Transverse colon (tissue), 4 donors: ENCODE data around the gene DDIAS. TPM values are rescaled to one million over a fixed set of nuclear protein-coding genes. Genes with fewer than 3 reads are reported as not detected.
"Not testable (repeated sequence)": the region's sequence is repeated elsewhere in the genome, so short reads cannot be mapped to it uniquely, and the experiment has no call there.

Experiments used
- DNase-seq: peaks from one replicate; pipeline ENCODE4 v3.0.0-alpha.2; 2019
- H3K27ac ChIP-seq, 4 donors: fragments of 200-600 bp; sonication (generic); 2 replicates each; pipeline ENCODE4 v1.5.1; 2016 to 2018; ENCODE audit warnings: inconsistent platforms in 4 of 4
- H3K27me3 ChIP-seq: fragments of 200-600 bp; sonication (generic); 2 replicates; pipeline ENCODE4 v1.5.1; 2017; ENCODE audit warnings: inconsistent platforms
- H3K36me3 ChIP-seq, 4 donors: fragments of 200-600 bp; sonication (generic); 2 replicates each; pipeline ENCODE4 v1.5.1; 2017 to 2019; ENCODE audit warnings: inconsistent platforms in 4 of 4
- H3K4me1 ChIP-seq, 4 donors: fragments of 200-600 bp; sonication (generic); 2 replicates each; pipeline ENCODE4 v1.5.1; 2017 to 2020; ENCODE audit warnings: inconsistent platforms in 4 of 4
- H3K4me3 ChIP-seq, 4 donors: fragments of 200-600 bp; sonication (generic); 1 replicate in 1 of 4; 2 replicates in 3 of 4; pipeline versions ENCODE4 v1.5.1 to v1.6.1; 2017 to 2019; ENCODE audit warnings: inconsistent platforms in 4 of 4
- H3K9me3 ChIP-seq, 2 donors: fragments of 200-600 bp; sonication (generic); 2 replicates each; pipeline ENCODE4 v1.5.1; 2017 to 2019; ENCODE audit warnings: inconsistent platforms in 2 of 2
- CTCF ChIP-seq, 5 experiments: fragments of 200-600 bp in 3 of 5; fragments of 450-650 bp in 2 of 5; sonication (generic) in 3 of 5; IDR thresholded peaks; 1 replicate in 2 of 5; 2 replicates in 3 of 5; pipeline ENCODE4 v1.5.1; 2016 to 2017; ENCODE audit warnings: antibody characterized with exemption in 5 of 5, inconsistent platforms in 3 of 5, mild to moderate bottlenecking in 2 of 5, moderate library complexity in 1 of 5
- EP300 ChIP-seq: sonication (generic); formaldehyde crosslinking; IDR thresholded peaks from one replicate; pipeline ENCODE4 v1.6.1; 2017; ENCODE audit warnings: antibody characterized with exemption, low read depth
- POLR2A ChIP-seq: fragments of 450-650 bp; IDR thresholded peaks from one replicate; pipeline ENCODE4 v1.6.1; 2016; ENCODE audit warnings: antibody characterized with exemption, mild to moderate bottlenecking, moderate library complexity
- POLR2AphosphoS5 ChIP-seq, 3 donors: sonication (generic); formaldehyde crosslinking; IDR thresholded peaks; one replicate each; pipeline ENCODE4 v1.6.1; 2016; ENCODE audit warnings: antibody characterized with exemption in 3 of 3
- WGBS, 2 donors: methylation state at CpG; one replicate each; pipeline ENCODE4 v1.1.5; 2018; ENCODE audit warnings: low coverage in 1 of 2; 5-methylcytosine and 5-hydroxymethylcytosine counted together
- in situ Hi-C, 4 donors: fragments of 200-750 bp; cut with MboI; loops; one replicate each; pipeline versions ENCODE4 v1.15.0 to v1.15.1; 2017; ENCODE audit warnings: low sequenced_read_pairs in 3 of 4, low pct_ligation_motif_present in 1 of 4, low pct_unique_long_range_greater_than_20kb in 1 of 4
- intact Hi-C: fragments of 100-400 bp; cut with DNase I; formaldehyde crosslinking; loops from one replicate; pipeline ENCODE4 v1.15.1; 2023; ENCODE audit warnings: low total_unique reads
- total RNA-seq, 4 donors: library from RNA; depleted of rRNA; stranded (reverse); fragments of >200 nt; gene quantifications; one replicate each; pipeline ENCODE4 v1.1.0, GENCODE V29; 2016

The DDIAS gene
- total RNA-seq, 4 donors from 2014 or later = 0.95 to 1.1 TPM; not detected in 2

- Histone ChIP-seq H3K36me3 (peaks cover 0 to 4% (median 0%) of the 10 kb centered on the region in 4 donors), H3K4me3 (no peak overlapping the region), H3K9me3 (no peaks in the 10 kb centered on the region), H3K4me1 (peaks cover 0 to 10% (median under 1%) of the 10 kb centered on the region in 4 donors), H3K27ac (no peak overlapping the region), H3K27me3 (no peaks in the 10 kb centered on the region)
- in situ Hi-C loops (loop anchor here (10.0 to 25.0 kb wide), 7 partner anchors 157 to 377 kb away; partner anchors contain the start of genes ANKRD42 (in 2 of the 4), CCDC90B (in 1 of the 4) and PCF11 (in 1 of the 4)), intact Hi-C loops (loop anchor here (10.0 kb wide), 2 partner anchors 247 to 337 kb away; partner anchors contain the start of gene PCF11)
- DNase-seq = no peak
- TF ChIP-seq EP300 (no peak), CTCF (IDR thresholded peaks at IDR 0.05) (no peak), POLR2A (no peak), POLR2AphosphoS5 (IDR thresholded peaks at IDR 0.05) (no peak)
- 76 to 93% methylated on average over 2 to 5 of the region's 5 CpGs for WGBS, 2 donors
Measured at GRCh38 chr11:82907371-82907770, 5.8 kb downstream of the DDIAS start.

GRCh38 chr11:82908311-82908710, 6.8 kb downstream of the DDIAS start:
- Histone ChIP-seq H3K4me3 (no peak overlapping the region), H3K4me1 (peaks cover 0 to 6% (median 0%) of the 10 kb centered on the region in 4 donors), H3K9me3 (no peaks in the 10 kb centered on the region), H3K27ac (peak overlapping the region in 3 of 4 donors; percentile 18 to 43 (median 28)), H3K36me3 (peaks cover 0 to 4% (median 0%) of the 10 kb centered on the region in 4 donors), H3K27me3 (no peaks in the 10 kb centered on the region)
- no peak for DNase-seq
- TF ChIP-seq POLR2AphosphoS5 (IDR thresholded peaks at IDR 0.05) (no peak), CTCF (IDR thresholded peaks at IDR 0.05) (no peak), POLR2A (no peak), EP300 (no peak)
- in situ Hi-C loops (loop anchor here (10.0 to 25.0 kb wide), 7 partner anchors 156 to 376 kb away; partner anchors contain the start of genes ANKRD42 (in 2 of the 4), CCDC90B (in 1 of the 4) and PCF11 (in 1 of the 4)), intact Hi-C loops (loop anchor here (10.0 kb wide), 2 partner anchors 246 to 336 kb away; partner anchors contain the start of gene PCF11)

- peak; percentile 28 for DNase-seq
- H3K9me3 ChIP-seq = no peaks in the 10 kb centered on the region
- no peaks in the 10 kb centered on the region for H3K27me3 ChIP-seq
- 53 to 84% methylated on average over 4 to 7 of the region's 7 CpGs for WGBS, 2 donors
- H3K4me1 ChIP-seq = peaks cover 0 to 6% (median 0%) of the 10 kb centered on the region in 4 donors
- H3K4me3 ChIP-seq = no peak overlapping the region
- peaks cover 0 to 4% (median 0%) of the 10 kb centered on the region in 4 donors for H3K36me3 ChIP-seq
- in situ Hi-C loops (loop anchor here (10.0 to 25.0 kb wide), 7 partner anchors 156 to 376 kb away; partner anchors contain the start of genes ANKRD42 (in 2 of the 4), CCDC90B (in 1 of the 4) and PCF11 (in 1 of the 4)), intact Hi-C loops (loop anchor here (10.0 kb wide), 2 partner anchors 246 to 336 kb away; partner anchors contain the start of gene PCF11)
- H3K27ac ChIP-seq = peak overlapping the region in 3 of 4 donors; percentile 18 to 43 (median 28)
- no peak for TF ChIP-seq POLR2AphosphoS5 (IDR thresholded peaks at IDR 0.05)
- no peak for TF ChIP-seq EP300
- TF ChIP-seq POLR2A = no peak
- no peak for TF ChIP-seq CTCF (IDR thresholded peaks at IDR 0.05)
Measured at GRCh38 chr11:82909015-82909640, 7.6 kb downstream of the DDIAS start.

- WGBS, 2 donors = 89 to 93% methylated on average over 10 of the region's 10 CpGs
Measured at GRCh38 chr11:82919786-82920185, 18.2 kb downstream of the DDIAS start.

GRCh38 chr11:82920227-82920626, 18.7 kb downstream of the DDIAS start:
- H3K9me3 ChIP-seq, intact Hi-C loops, DNase-seq, H3K4me1 ChIP-seq, H3K36me3 ChIP-seq, H3K4me3 ChIP-seq, H3K27me3 ChIP-seq: not testable (repeated sequence)
- in situ Hi-C loops = loop anchor here in 2 of 4 donors (25.0 kb wide), 2 partner anchors 167 to 242 kb away; partner anchors contain the start of gene PCF11 (in 1 of the 2)
- H3K27ac ChIP-seq = peak overlapping the region; percentile 31 to 64 (median 48)
- 25 to 33% methylated on average over 3 of the region's 3 CpGs for WGBS, 2 donors

More at GRCh38 chr11:82919786-82920185, 18.2 kb downstream of the DDIAS start:
- not testable (repeated sequence) for DNase-seq, H3K4me1 ChIP-seq, H3K27me3 ChIP-seq, H3K36me3 ChIP-seq, H3K9me3 ChIP-seq, H3K4me3 ChIP-seq
- intact Hi-C loops (loop anchor here (5.0 kb wide), 1 partner anchor 157 kb away; no protein-coding TSS in a partner anchor), in situ Hi-C loops (loop anchor here in 2 of 4 donors (25.0 kb wide), 2 partner anchors 168 to 243 kb away; partner anchors contain the start of gene PCF11 (in 1 of the 2))
- H3K27ac ChIP-seq = peak overlapping the region; percentile 31 to 64 (median 48)

- H3K4me3 ChIP-seq, H3K27ac ChIP-seq, H3K9me3 ChIP-seq, DNase-seq, H3K36me3 ChIP-seq, intact Hi-C loops, H3K4me1 ChIP-seq, H3K27me3 ChIP-seq: not testable (repeated sequence)
- in situ Hi-C loops = loop anchor here in 2 of 4 donors (25.0 kb wide), 2 partner anchors 165 to 240 kb away; partner anchors contain the start of gene PCF11 (in 1 of the 2)
- WGBS, 2 donors = 87 to 98% methylated on average over 5 to 8 of the region's 8 CpGs
Measured at GRCh38 chr11:82922396-82923173, 21.0 kb downstream of the DDIAS start.
